Upper lobe of left lung (tissue), 6 donors: Measurements from ENCODE around the gene DISC1. TPM values are rescaled to one million over a fixed set of nuclear protein-coding genes. Genes with fewer than 3 reads are reported as not detected.

Experiments used
- ATAC-seq, 2 donors: fragments of 200-7000 bp; cut with Tn5 transposase; one replicate each; pipeline ENCODE4 v1.9.1; 2022; ENCODE audit warnings: mild to moderate bottlenecking in 2 of 2, moderate library complexity in 2 of 2; ENCODE audit not compliant: low FRiP score in 2 of 2
- DNase-seq, 2 donors: peaks; one replicate each; pipeline ENCODE4 v3.0.0-alpha.2; 2019 to 2020
- H3K27ac ChIP-seq, 4 donors: fragments of 200-600 bp; sonication (generic); one replicate each; pipeline ENCODE4 v1.5.1; 2016 to 2019
- H3K27me3 ChIP-seq, 4 donors: fragments of 200-600 bp; sonication (generic); one replicate each; pipeline ENCODE4 v1.5.1; 2017 to 2019
- H3K36me3 ChIP-seq, 4 donors: fragments of 200-600 bp; sonication (generic); one replicate each; pipeline ENCODE4 v1.5.1; 2016 to 2019
- H3K4me1 ChIP-seq, 4 donors: fragments of 200-600 bp; sonication (generic); one replicate each; pipeline ENCODE4 v1.5.1; 2018 to 2019
- H3K4me3 ChIP-seq, 4 donors: fragments of 200-600 bp; sonication (generic); one replicate each; pipeline ENCODE4 v1.5.1; 2017 to 2019; ENCODE audit warnings: mild to moderate bottlenecking in 2 of 4, moderate library complexity in 1 of 4
- H3K9me3 ChIP-seq, 4 donors: fragments of 200-600 bp; sonication (generic); one replicate each; pipeline ENCODE4 v1.5.1; 2018 to 2019
- CTCF ChIP-seq, 6 experiments: fragments of 450-650 bp in 4 of 6; fragments of 200-600 bp in 2 of 6; sonication (generic) in 2 of 6; IDR thresholded peaks; one replicate each; pipeline ENCODE4 v1.5.1; 2016 to 2019; ENCODE audit warnings: antibody characterized with exemption in 6 of 6
- EP300 ChIP-seq, 4 donors: sonication (generic); formaldehyde crosslinking; IDR thresholded peaks; one replicate each; pipeline ENCODE4 v1.5.1; 2017; ENCODE audit warnings: antibody characterized with exemption in 4 of 4, control low read depth in 2 of 4
- POLR2A ChIP-seq, 4 donors: fragments of 450-650 bp; IDR thresholded peaks; one replicate each; pipeline ENCODE4 v1.5.1; 2016 to 2017; ENCODE audit warnings: antibody characterized with exemption in 4 of 4, mild to moderate bottlenecking in 2 of 4
- POLR2AphosphoS5 ChIP-seq, 2 donors: sonication (generic); formaldehyde crosslinking; IDR thresholded peaks; one replicate each; pipeline ENCODE4 v1.5.1; 2017; ENCODE audit warnings: antibody characterized with exemption in 2 of 2
- WGBS, 2 donors: methylation state at CpG; one replicate each; pipeline ENCODE4 v1.1.5; 2017 to 2018; 5-methylcytosine and 5-hydroxymethylcytosine counted together
- total RNA-seq, 6 donors: library from RNA; depleted of rRNA in 4 of 6; stranded (reverse); fragments of >200 nt in 4 of 6; gene quantifications; one replicate each; pipeline versions ENCODE4 v1.1.0 to v1.2.1, GENCODE V29; 2016 to 2021
- donor health status: DM: no; HTN: no; CAD: no; lungs with moderate emphysema.
- donor health status: DM: no; HTN: yes; CAD: no; lungs with severe emphysema.

Gene DISC1
- total RNA-seq, 6 donors from 2014 or later, result 6.1 to 16.8 (median 10.5) TPM

GRCh38 chr1:231800108-231800507 is 173.5 kb downstream of the DISC1 start:
- no peak for DNase-seq
- H3K36me3 ChIP-seq, result no peaks in the 10 kb centered on the region
- ATAC-seq, result no peak
- H3K27ac ChIP-seq, result no peak overlapping the region
- H3K4me3 ChIP-seq, result no peak overlapping the region
- no peaks in the 10 kb centered on the region for H3K27me3 ChIP-seq
- 80 to 82% methylated on average over 5 of the region's 5 CpGs for WGBS, 2 donors
- H3K9me3 ChIP-seq, result no peaks in the 10 kb centered on the region
- TF ChIP-seq EP300 (IDR thresholded peaks at IDR 0.05) (no peak), CTCF (IDR thresholded peaks at IDR 0.05) (no peak), POLR2AphosphoS5 (IDR thresholded peaks at IDR 0.05) (no peak), POLR2A (IDR thresholded peaks at IDR 0.05) (no peak)
- H3K4me1 ChIP-seq, result no peaks in the 10 kb centered on the region

- H3K4me1 ChIP-seq, result no peaks in the 10 kb centered on the region
- H3K36me3 ChIP-seq, result no peaks in the 10 kb centered on the region
- H3K4me3 ChIP-seq, result no peak overlapping the region
- DNase-seq, result no peak
- TF ChIP-seq POLR2A (IDR thresholded peaks at IDR 0.05) (no peak), CTCF (IDR thresholded peaks at IDR 0.05) (no peak), EP300 (IDR thresholded peaks at IDR 0.05) (no peak), POLR2AphosphoS5 (IDR thresholded peaks at IDR 0.05) (no peak)
- no peak for ATAC-seq
- WGBS, 2 donors, result 93 to 97% methylated on average over 6 of the region's 6 CpGs
- H3K27me3 ChIP-seq, result no peaks in the 10 kb centered on the region
- no peak overlapping the region for H3K27ac ChIP-seq
- no peaks in the 10 kb centered on the region for H3K9me3 ChIP-seq
These were observed 174.5 kb downstream of the DISC1 start for GRCh38 chr1:231801042-231801585.

GRCh38 chr1:231803353-231803752 is 176.8 kb downstream of the DISC1 start:
- DNase-seq, result peak in 1 of 2 donors; percentile 62
- TF ChIP-seq POLR2AphosphoS5 (IDR thresholded peaks at IDR 0.05) (peak in 1 of 2 donors; percentile 56), POLR2A (IDR thresholded peaks at IDR 0.05) (no peak)
- 55 to 57% methylated on average over 4 to 8 of the region's 8 CpGs for WGBS, 2 donors

GRCh38 chr1:231806623-231807495 is 180.3 kb downstream of the DISC1 start:
- 76 to 84% methylated on average over 19 of the region's 21 CpGs for WGBS, 2 donors
- Histone ChIP-seq H3K9me3 (no peaks in the 10 kb centered on the region), H3K4me1 (peaks cover 0 to 6% (median 3%) of the 10 kb centered on the region in 4 donors), H3K27me3 (no peaks in the 10 kb centered on the region), H3K4me3 (no peak overlapping the region), H3K27ac (no peak overlapping the region), H3K36me3 (no peaks in the 10 kb centered on the region)
- ATAC-seq (peak; percentile 74 to 90), DNase-seq (peak; percentile 38 to 62)
- peak; percentile 39 to 68 (median 54) for TF ChIP-seq CTCF (IDR thresholded peaks at IDR 0.05)
- TF ChIP-seq EP300 (IDR thresholded peaks at IDR 0.05), result no peak
- no peak for TF ChIP-seq POLR2A (IDR thresholded peaks at IDR 0.05)

More at GRCh38 chr1:231803353-231803752, 176.8 kb downstream of the DISC1 start:
- no peak overlapping the region for H3K4me3 ChIP-seq
- H3K27me3 ChIP-seq, result no peaks in the 10 kb centered on the region
- no peaks in the 10 kb centered on the region for H3K36me3 ChIP-seq
- H3K27ac ChIP-seq, result no peak overlapping the region
- H3K4me1 ChIP-seq, result peaks cover 0 to under 1% (median 0%) of the 10 kb centered on the region in 4 donors
- ATAC-seq, result peak in 1 of 2 donors; percentile 48
- H3K9me3 ChIP-seq, result no peaks in the 10 kb centered on the region

- TF ChIP-seq POLR2AphosphoS5 (IDR thresholded peaks at IDR 0.05) (no peak), EP300 (IDR thresholded peaks at IDR 0.05) (no peak), CTCF (IDR thresholded peaks at IDR 0.05) (no peak)
- H3K4me3 ChIP-seq, result no peak overlapping the region
- 48 to 79% methylated on average over 2 of the region's 2 CpGs for WGBS, 2 donors
- H3K27ac ChIP-seq, result no peak overlapping the region
- H3K9me3 ChIP-seq, result no peaks in the 10 kb centered on the region
- no peak for DNase-seq
- no peaks in the 10 kb centered on the region for H3K36me3 ChIP-seq
- H3K27me3 ChIP-seq, result no peaks in the 10 kb centered on the region
- H3K4me1 ChIP-seq, result peaks cover 0 to 6% (median 3%) of the 10 kb centered on the region in 4 donors
- no peak for ATAC-seq
These were observed 181.0 kb downstream of the DISC1 start for GRCh38 chr1:231807541-231807940.
